PC-9 (cell line): ENCODE measurements around the gene BHLHE40. TPM values are rescaled to one million over a fixed set of nuclear protein-coding genes. Genes with fewer than 3 reads are reported as not detected.
A peak's percentile ranks its signal among the peaks of the same experiment; 100 is the strongest.

Experiments
- Bru-seq: library from RNA; stranded (reverse); fragments of 400-500 nt; gene quantifications from one replicate; lab custom pipeline; 2021; lab: Mats Ljungman, UMichigan
- BruChase-seq, 2 experiments: library from RNA; stranded (reverse); fragments of 400-500 nt; gene quantifications; one replicate each; lab custom pipeline; 2021; lab: Mats Ljungman, UMichigan
- BruUV-seq: library from RNA; stranded (reverse); fragments of 400-500 nt; replicated peaks from 2 replicates; lab custom pipeline; 2021; lab: Mats Ljungman, UMichigan
- CTCF ChIA-PET: fragments of 300-600 bp; sonication (Branson Sonifier 250); formaldehyde crosslinking; loops from one replicate; lab custom pipeline; 2022; ENCODE audit warnings: antibody characterized with exemption; lab: Charles Lee
- POLR2A ChIA-PET: fragments of 300-600 bp; sonication (Branson Sonifier 250); formaldehyde crosslinking; loops from one replicate; lab custom pipeline; 2022; ENCODE audit warnings: antibody characterized with exemption; ENCODE audit not compliant: unreplicated experiment; lab: Charles Lee
- DNase-seq, 2 experiments: peaks; one replicate each; pipeline versions ENCODE4 v3.0.0 to v3.0.0-alpha.2; 2015 to 2022; ENCODE audit warnings: mixed read lengths in 1 of 2
- H2AFZ ChIP-seq: fragments of 200-600 bp; sonication (generic); 2 replicates; pipeline ENCODE4 v1.8.1; 2017; ENCODE audit warnings: antibody characterized with exemption
- H3F3A ChIP-seq: fragments of 200-600 bp; sonication (generic); 2 replicates; pipeline ENCODE4 v1.8.1; 2017; ENCODE audit warnings: antibody characterized with exemption, mild to moderate bottlenecking, low read depth; ENCODE audit not compliant: insufficient read depth
- H3K27ac ChIP-seq: fragments of 200-600 bp; sonication (generic); 2 replicates; pipeline ENCODE4 v1.6.1; 2016; ENCODE audit warnings: mixed run types
- H3K27me3 ChIP-seq: fragments of 200-600 bp; sonication (generic); 2 replicates; pipeline ENCODE4 v1.6.1; 2016; ENCODE audit warnings: low read depth, mixed run types; ENCODE audit not compliant: insufficient read depth
- H3K36me3 ChIP-seq: fragments of 200-600 bp; sonication (generic); 2 replicates; pipeline ENCODE4 v1.6.1; 2016; ENCODE audit warnings: low read depth, mixed run types
- H3K4me1 ChIP-seq: fragments of 200-600 bp; sonication (generic); replicated peaks from 2 replicates; pipeline ENCODE4 v1.6.1; 2016; ENCODE audit warnings: mixed run types; ENCODE audit not compliant: insufficient read depth
- H3K4me2 ChIP-seq: fragments of 200-600 bp; sonication (generic); 2 replicates; pipeline ENCODE4 v1.6.1; 2017; ENCODE audit warnings: mixed run types
- H3K4me3 ChIP-seq: fragments of 200-600 bp; sonication (generic); 2 replicates; pipeline ENCODE4 v1.6.1; 2016; ENCODE audit warnings: mixed run types
- H3K79me2 ChIP-seq: fragments of 200-600 bp; sonication (generic); 2 replicates; pipeline ENCODE4 v1.6.1; 2017; ENCODE audit warnings: low read depth, mixed run types
- H3K9me2 ChIP-seq: fragments of 200-600 bp; sonication (generic); 2 replicates; pipeline ENCODE4 v1.8.1; 2017; ENCODE audit warnings: mild to moderate bottlenecking; ENCODE audit not compliant: insufficient read depth
- H3K9me3 ChIP-seq: fragments of 200-600 bp; sonication (generic); 2 replicates; pipeline ENCODE4 v1.8.1; 2016; ENCODE audit warnings: low read depth; ENCODE audit not compliant: insufficient read depth
- H4K20me1 ChIP-seq: fragments of 200-600 bp; sonication (generic); 2 replicates; pipeline ENCODE4 v1.8.1; 2017; ENCODE audit not compliant: insufficient read depth
- CTCF ChIP-seq: fragments of 200-600 bp; sonication (generic); conservative IDR thresholded peaks from 2 replicates; pipeline ENCODE4 v1.6.1; 2017; ENCODE audit warnings: mixed run types, antibody characterized with exemption, mild to moderate bottlenecking, moderate library complexity
- EZH2 ChIP-seq: fragments of 200-600 bp; sonication (generic); IDR thresholded peaks from 2 replicates; pipeline ENCODE4 v1.8.0; 2017; ENCODE audit warnings: antibody characterized with exemption, low read depth
- intact Hi-C: fragments of 100-400 bp; cut with micrococcal nuclease; formaldehyde crosslinking; loops from one replicate; pipeline ENCODE4 v1.10.0; 2022; ENCODE audit not compliant: unreplicated experiment
- long read RNA-seq: library from polyadenylated mRNA; stranded (forward); transcript quantifications from one replicate; pipeline ENCODE4 v2.0.0, GENCODE V29; 2022
- total RNA-seq: library from RNA; stranded (reverse); gene quantifications from 2 replicates; pipeline ENCODE4 v1.2.3, GENCODE V29; 2021

The BHLHE40 gene
- total RNA-seq (45.5 and 51.2 TPM in 2 replicates), Bru-seq, nascent RNA (percentile 98 among the genes with signal in this experiment), BruChase-seq, experiment 1, labeled RNA remaining after a 2-hour chase (percentile 99 among the genes with signal in this experiment), BruChase-seq, experiment 2, labeled RNA remaining after a 6-hour chase (percentile 96 among the genes with signal in this experiment)
- long read RNA-seq, transcript BHLHE40-201 (5 exons, 3,473 nt), result major isoform, 50 of 75 reads
- long read RNA-seq, partial matches to known transcripts, result 24 of 75 reads
- long read RNA-seq, other reads (novel, unspliced or antisense), result 1 of 75 reads

GRCh38 chr3:4979428-4980228 lies at the start of gene BHLHE40:
Gene BHLHE40 (plus strand): TSS chr3:4979437. CDS start chr3:4979719, 282 bp downstream.
- Histone ChIP-seq H3K4me3 (peak within 1 kb of the TSS; percentile 84), H3K27me3 (no peaks in the 10 kb centered on the region), H3K27ac (peak within 1 kb of the TSS; percentile 100), H3K4me2 (peak within 1 kb of the TSS; percentile 97), H3K36me3 (0 out of 2 replicates have a peak, but pooled peaks cover 13% of the 10 kb centered on the region), H3K79me2 (peaks cover 46% of the 10 kb centered on the region), H2AFZ (no peak within 1 kb of the TSS), H3F3A (peaks cover 42% of the 10 kb centered on the region), H3K4me1 (peaks cover 38% of the 10 kb centered on the region), H3K9me3 (no peaks in the 10 kb centered on the region), H4K20me1 (0 out of 2 replicates have a peak, but pooled peaks cover 3% of the 10 kb centered on the region), H3K9me2 (no peaks in the 10 kb centered on the region)
- no peak for TF ChIP-seq CTCF
- TSS peak; percentile 41 for BruUV-seq
- no peak for DNase-seq
- CTCF ChIA-PET, result interaction anchor here (1.0 to 4.2 kb wide), 3 partner anchors 47 to 268 kb away, joined by 5 to 54 read pairs (median 6); no protein-coding TSS in a partner anchor
- POLR2A ChIA-PET, result interaction anchor here (0.6 to 1.6 kb wide), 11 partner anchors 37 to 1566 kb away, joined by 3 to 29 read pairs (median 10); no protein-coding TSS in a partner anchor
- intact Hi-C loops, result loop anchor here (2.0 to 5.0 kb wide), 4 partner anchors 143 to 323 kb away; partner anchors contain the start of genes ARL8B and EDEM1

- intact Hi-C loops, result no loop called here
- POLR2A ChIA-PET, result no interaction called here
- no peaks in the 10 kb centered on the region for H3K27me3 ChIP-seq
- H3K27ac ChIP-seq, result no peak overlapping the region
- H2AFZ ChIP-seq, result no peak overlapping the region
- H3K4me1 ChIP-seq, result no peaks in the 10 kb centered on the region
- CTCF ChIA-PET, result no interaction called here
- H3K79me2 ChIP-seq, result no peaks in the 10 kb centered on the region
- H3K4me2 ChIP-seq, result no peak overlapping the region
- H3F3A ChIP-seq, result no peaks in the 10 kb centered on the region
- H3K9me2 ChIP-seq, result no peaks in the 10 kb centered on the region
- H3K9me3 ChIP-seq, result no peaks in the 10 kb centered on the region
- H4K20me1 ChIP-seq, result no peaks in the 10 kb centered on the region
- TF ChIP-seq EZH2 (no peak), CTCF (no peak)
- no peak for DNase-seq
- H3K36me3 ChIP-seq, result no peaks in the 10 kb centered on the region
- no peak overlapping the region for H3K4me3 ChIP-seq
- no TSS peak for BruUV-seq
Measured at GRCh38 chr3:4930501-4930900, 48.7 kb upstream of the BHLHE40 start.

- no peak overlapping the region for H3K4me2 ChIP-seq
- no peak for DNase-seq
- no peaks in the 10 kb centered on the region for H3K36me3 ChIP-seq
- H4K20me1 ChIP-seq, result no peaks in the 10 kb centered on the region
- BruUV-seq, result no TSS peak
- no peak overlapping the region for H3K4me3 ChIP-seq
- H3K9me3 ChIP-seq, result no peaks in the 10 kb centered on the region
- ChIA-PET POLR2A (no interaction called here), CTCF (no interaction called here)
- H3K79me2 ChIP-seq, result no peaks in the 10 kb centered on the region
- H3K9me2 ChIP-seq, result no peaks in the 10 kb centered on the region
- no peaks in the 10 kb centered on the region for H3F3A ChIP-seq
- H3K4me1 ChIP-seq, result no peaks in the 10 kb centered on the region
- H3K27ac ChIP-seq, result no peak overlapping the region
- intact Hi-C loops, result no loop called here
- TF ChIP-seq CTCF (no peak), EZH2 (no peak)
- H2AFZ ChIP-seq, result no peak overlapping the region
- H3K27me3 ChIP-seq, result no peaks in the 10 kb centered on the region
Measured at GRCh38 chr3:4934050-4934449, 45.2 kb upstream of the BHLHE40 start.
